GM18507 (cell line): ENCODE results near the gene GLIS1.

Experiments used
- DNase-seq: peaks from one replicate; pipeline ENCODE4 v3.0.0; 2011; ENCODE audit warnings: low read depth; ENCODE audit not compliant: insufficient read length; ENCODE audit errors: extremely low spot score
- FAIRE-seq: peaks from 2 replicates; lab custom pipeline; 2011; peaks lifted over from hg19 to GRCh38; lab: Jason Lieb, UNC

The GLIS1 gene

DNA sequence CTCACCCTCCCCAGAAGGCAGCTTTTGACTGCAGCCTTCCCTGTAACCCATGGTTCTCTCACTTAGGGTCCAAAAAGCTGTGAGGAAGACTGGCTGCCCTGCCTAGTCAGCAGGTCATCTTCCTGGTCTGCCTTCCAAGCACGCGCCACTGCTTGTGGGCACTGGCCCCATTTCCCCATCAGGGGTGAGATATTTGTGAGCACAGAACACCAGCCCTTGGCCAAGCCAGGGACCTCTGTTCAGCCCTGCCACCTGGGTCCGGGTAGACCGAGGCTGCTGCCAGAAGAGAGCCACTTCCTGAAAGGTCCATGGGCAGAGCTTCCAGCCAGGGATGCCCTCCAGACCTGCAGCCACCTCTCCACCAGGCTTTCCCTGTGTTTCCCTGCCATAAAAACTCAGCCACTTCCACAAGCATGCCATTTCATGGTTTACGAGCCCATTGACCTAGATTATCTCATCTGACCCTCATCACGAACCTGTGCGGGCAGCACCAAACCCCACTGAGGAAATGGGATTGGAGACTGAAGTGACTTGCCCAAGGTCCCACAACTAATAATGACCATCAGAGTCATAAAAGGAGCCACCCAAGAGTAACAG lies 40.5 kb downstream of the GLIS1 start:
- no peak for DNase-seq

DNA sequence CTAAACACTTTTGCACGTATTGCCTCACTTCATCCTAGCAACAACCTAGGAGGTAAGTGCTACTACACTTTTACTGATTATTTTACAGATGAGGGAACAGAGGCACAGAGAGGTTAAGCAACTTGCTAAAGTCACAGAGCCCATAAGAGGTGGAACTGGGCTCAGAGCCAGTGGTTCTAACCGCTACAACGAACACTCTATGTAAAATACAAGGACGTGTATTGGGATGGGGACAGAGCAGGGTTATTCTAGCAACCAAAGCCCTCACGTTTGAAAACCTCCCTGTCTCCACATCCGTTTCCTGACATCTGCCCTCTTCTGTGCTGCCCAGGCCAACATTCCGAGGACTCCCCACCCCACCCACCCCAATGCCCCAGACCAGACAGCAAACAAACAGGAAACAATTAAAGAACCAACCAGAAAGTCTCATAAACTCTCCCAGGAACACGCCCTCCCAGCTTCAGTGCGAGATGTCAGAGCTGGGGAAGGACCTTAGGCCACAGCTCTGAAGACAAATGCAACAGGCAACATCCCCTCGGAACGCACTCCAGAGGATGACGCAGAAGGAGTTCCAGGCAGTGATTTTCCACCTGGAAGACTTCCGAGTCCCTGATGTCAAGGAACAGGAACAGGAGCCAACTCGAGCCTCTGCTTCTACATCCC lies 41.1 kb downstream of the GLIS1 start:
- FAIRE-seq (no peak), DNase-seq (no peak)

More for the DNA sequence above, 40.5 kb downstream of the GLIS1 start:
- FAIRE-seq = no peak

DNA sequence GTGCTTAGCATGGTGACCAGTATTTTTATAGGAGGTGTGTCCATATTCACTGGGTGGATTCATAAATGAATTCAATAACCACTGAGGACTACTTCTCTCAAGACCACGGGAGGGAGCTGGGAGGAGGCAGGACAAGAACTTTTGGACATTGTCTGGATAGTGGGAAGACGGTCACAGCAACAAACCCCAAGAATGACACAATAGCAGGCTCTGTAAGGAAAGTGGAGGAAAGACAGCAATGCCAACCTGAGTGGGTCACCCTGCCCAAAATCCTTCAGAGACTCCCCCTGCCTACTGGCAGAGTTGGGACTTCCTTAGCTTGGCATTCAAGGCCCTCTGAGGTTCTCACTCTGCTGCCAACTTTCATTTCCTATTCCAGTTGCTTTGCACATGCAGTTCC lies 42.0 kb downstream of the GLIS1 start:
- FAIRE-seq (no peak), DNase-seq (no peak)

DNA sequence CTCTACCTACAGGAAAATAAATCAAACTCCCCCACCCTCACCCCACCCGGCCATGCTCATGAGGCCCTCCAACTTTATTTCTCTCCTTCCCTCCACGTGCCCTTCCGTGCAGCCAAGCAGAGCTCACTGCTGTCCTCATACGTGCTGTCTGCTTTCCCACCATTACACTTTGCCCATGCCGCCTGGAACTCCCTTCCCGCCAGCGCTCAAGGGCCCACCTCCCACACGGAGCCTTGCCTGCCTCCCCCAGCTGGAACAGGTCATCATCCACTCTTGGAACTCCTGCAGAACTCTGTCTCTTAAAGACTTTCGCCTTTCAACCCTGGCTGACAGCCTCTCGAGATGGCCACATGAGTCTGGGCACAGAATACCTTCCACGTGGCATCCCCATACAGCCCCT lies 42.4 kb downstream of the GLIS1 start:
- DNase-seq = no peak
- FAIRE-seq = no peak

DNA sequence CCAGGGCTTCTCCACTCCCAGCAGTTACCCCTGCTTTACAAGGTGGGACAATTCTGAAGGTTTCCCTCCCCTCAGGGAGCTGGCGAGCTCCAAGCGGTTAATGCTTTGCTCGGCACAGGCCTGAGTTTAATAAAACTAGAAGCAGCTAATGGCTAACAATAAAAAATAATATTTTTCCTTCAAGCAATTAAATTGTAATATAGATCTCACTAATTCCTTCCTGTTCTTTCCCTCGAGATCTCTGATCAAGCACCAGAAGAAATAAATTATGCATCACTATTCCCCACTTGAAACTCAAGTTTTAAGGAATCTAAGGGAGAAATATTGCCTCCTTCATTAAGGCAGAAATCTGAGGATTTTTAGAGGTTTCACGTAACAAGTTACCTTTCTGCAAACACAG lies 42.9 kb downstream of the GLIS1 start:
- DNase-seq (no peak), FAIRE-seq (no peak)

DNA sequence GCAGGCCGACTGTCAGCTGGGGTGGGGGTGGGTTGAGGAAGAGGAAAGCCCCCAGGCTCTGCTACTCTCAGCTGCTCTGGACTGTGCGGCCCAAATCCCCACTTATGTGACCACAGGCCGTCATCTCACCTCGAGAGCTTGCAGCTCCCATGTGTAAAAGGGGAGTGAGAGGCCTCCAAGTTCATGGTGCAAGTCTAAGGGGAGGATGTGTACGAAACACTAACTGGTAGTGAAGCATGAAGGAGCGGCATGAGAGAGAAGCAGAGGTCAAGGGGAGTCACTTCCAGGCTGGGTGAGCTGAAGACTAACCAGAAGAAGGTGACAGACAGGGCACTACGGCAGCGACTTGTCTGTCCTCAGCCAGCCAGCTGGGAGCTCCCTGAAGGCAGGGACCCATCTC lies 43.8 kb downstream of the GLIS1 start:
- DNase-seq = no peak
- FAIRE-seq = no peak

DNA sequence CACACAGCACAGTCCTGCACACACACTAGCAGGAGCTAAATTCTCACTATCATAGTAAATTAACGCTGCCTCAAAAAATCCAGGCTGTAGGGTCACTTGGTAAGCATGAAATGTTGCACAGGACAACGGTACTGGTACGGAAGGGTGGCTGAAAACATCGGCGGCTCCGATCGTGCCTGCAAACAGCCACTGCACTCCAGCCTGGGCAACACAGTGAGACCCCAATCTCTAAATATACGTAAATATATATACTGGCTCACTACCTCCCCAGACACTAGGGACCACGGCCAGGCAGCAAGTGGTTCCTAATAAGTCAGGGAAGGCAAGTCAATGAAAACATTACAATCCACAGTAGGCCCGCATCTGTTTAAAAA lies 44.3 kb downstream of the GLIS1 start:
- DNase-seq (no peak), FAIRE-seq (no peak)

DNA sequence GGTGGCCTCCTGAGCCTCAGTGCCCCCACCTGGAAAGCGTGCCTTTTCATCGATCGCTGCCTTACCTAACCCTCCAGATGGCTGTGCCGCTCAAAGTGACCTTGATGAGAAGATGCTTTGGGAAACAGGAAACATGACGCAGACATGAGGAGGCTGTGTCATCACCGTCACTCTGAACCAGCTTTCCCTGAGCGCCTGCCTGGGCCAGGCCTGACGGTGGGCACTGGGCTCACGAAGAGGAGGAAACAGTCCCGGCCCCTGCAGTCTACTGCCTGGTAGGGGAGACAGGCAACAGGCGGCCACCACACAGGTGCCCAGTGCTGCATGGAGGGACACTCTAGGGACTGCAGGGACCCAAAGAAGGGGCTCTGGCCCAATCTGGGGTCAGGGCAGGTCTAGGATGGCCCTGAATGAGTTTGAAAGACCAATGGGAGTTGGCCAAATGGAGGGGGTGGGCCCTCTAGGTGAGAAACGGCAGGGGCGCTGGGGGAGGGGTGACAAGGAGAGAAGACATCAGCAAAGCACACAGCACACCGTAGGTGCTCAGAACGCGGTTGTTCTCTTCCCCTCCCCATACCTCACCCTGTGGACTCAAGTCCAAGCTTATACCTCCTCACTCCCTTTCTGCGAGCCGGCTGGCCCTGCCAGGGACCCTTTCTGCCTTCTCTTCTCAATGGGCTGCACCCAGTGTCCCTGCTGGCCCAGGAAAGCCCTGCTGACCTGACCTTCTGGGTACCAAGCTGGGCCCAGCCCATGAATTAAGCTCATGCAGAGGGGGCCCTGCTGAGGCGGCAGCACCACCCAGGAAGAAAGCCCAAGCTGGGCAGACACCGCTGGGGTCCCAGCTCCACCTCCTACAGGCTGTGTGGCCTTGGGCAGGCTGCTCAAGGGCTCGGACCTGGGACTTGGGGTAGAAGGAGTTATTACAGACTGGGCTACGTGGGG lies 44.9 kb downstream of the GLIS1 start:
- no peak for FAIRE-seq
- DNase-seq = no peak

DNA sequence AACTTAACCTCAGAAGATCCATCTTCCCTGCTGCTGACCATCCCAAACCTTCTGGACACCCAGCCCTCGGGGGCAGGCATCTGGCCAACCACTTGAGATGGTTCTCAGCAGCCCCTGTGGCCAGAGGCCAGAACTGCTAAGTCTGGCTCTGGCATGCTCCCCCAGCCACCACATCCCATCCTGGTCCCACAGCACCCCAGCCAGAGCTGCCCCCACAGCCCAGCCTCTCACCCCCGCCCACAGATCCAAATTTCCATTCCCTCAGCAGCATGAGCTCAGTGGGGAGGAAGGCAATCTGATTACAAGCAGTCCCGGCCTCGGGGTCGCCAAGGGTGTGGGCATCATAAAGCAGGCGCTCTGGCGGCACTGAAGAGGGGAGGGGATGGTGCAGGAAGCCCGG lies 45.6 kb downstream of the GLIS1 start:
- no peak for FAIRE-seq
- no peak for DNase-seq

DNA sequence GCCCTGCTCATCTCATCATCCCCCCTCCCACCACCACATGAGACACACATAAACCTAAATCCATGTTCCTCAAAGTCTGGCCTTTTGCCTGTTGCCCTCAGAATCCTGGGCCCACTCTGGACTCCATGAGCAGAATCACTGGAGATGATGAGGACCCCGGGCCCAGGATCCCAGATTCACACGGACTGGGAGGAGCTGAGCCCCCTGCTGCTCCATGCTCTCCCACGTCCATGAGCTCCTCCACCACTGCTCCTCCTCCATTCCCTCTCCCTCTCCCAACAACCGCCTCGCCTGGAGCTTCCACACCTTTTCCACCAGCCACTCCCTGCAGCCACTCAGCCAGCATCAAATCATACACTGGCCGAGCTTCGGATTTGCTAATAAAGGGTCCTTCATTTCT lies 47.6 kb downstream of the GLIS1 start:
- FAIRE-seq (no peak), DNase-seq (no peak)

DNA sequence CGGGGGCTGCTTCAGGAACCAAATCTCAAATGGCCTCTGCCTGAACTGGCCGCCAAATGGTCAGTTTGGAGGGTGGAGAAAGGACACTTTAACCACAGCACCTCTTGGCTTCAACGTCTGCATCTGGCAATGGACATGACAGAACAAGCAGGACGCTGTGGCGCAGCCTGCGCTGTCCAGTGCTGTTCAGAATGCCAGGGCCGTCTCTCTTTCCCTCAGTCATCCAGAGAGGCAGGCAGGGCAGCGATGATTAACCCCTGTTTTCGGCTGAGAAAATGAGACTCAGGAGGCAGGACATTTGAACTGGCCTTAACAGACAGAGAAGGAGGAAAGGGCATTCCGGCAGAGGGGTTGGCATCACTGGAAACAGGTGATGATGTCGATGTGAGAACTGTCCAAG lies 48.6 kb downstream of the GLIS1 start:
- no peak for DNase-seq
- FAIRE-seq = no peak

DNA sequence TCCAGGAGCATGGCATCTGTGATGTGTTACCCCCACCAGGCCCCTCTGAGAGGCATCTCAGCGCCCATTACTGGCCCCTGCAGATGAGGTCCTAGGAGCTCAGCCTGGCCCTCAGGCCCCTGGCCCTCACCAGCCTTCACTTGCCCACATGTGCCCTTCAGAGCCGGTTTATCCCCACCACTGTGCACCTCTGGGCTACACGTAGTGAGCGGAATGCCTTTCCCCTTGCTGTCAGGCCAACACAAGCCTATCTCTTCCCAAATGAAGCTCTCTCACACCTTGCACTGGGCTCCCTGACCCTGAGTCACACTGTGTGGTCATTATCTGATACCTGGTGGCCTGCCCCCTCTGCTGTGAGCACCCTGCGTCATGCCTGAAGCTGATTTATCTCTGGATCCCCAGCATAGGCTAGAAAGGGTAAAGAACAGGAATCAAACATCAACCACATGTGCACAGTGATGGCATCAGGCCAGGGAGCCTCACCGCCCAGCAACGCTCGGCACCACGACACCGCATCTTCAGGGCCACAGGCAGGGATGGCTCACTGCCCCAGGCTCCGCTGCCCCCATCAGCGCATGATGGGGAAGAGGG lies 49.1 kb downstream of the GLIS1 start:
- DNase-seq (no peak), FAIRE-seq (no peak)

DNA sequence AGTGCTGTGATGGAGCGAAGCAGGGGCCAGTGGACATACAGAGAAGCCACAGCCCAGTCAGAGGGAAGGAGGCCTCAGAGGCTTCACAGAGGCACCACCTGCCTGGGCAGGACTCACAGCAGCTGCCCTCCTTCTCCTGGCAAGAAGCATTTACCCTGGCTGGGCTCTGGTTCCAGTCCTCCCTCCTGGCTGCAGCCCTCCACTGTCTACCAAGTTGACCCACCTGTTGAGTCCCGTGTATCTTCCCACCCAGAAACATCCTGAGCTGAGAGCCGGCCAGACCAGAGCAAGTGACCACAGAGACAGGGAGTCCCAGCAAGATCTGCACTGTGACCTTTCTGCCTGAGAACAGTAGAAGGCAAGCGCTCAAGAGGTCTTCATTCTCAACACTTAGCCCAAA lies 49.7 kb downstream of the GLIS1 start:
- DNase-seq = no peak
- FAIRE-seq = no peak

DNA sequence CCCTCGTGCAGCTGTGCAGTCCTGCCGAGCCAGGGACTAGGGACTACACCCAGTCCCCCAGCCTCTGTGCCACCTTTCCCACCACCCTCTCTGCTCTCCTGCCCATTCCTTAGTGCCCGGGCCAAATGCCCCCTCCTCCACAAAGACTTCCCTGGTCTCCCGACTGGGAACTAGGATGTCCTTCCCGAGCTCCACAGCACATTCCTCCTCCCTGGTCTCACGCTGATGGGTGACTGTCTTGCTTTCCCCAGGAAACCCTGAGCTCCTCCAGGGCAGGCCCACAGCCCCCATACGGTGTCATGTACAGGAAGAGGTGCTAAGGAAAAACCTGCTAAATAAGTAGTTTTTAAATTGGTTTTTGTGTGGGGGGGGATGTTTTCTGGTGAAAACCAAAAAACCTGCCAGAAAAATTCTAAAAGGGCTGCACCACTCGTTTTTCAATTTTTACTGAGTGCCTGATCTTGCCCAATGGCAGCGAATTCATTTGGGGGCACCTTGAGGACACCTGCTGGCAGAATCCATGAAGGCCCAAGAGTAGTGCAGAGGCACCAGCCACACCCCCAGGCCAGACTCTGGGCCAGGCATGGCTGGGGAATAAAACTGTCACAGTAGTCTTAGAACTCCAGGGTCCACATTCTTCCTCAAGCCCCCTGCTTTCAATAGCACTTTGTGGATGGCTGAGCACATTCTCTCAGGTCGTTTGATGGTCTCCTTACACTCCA lies 50.4 kb downstream of the GLIS1 start:
- DNase-seq (no peak), FAIRE-seq (no peak)

DNA sequence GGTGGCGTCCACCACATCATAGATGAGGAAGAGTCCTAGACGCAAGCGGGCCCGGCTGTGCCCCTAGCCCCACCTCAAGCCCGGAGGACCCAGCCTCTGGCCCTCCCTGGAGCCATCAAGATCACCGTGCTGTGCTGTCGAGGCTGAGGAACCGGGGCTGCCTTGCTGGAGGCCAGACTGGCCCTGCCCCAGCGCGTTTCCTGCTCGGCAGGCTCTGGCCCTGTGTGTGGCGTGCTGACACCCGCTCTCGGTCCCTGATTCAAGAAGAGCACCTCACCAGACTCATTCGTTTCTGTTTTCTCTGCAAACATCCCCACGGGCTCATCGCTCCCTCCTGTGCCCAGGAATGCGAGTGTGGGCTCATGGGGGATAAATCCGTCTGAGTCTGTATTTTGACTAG lies 51.1 kb downstream of the GLIS1 start:
- DNase-seq (no peak), FAIRE-seq (no peak)

DNA sequence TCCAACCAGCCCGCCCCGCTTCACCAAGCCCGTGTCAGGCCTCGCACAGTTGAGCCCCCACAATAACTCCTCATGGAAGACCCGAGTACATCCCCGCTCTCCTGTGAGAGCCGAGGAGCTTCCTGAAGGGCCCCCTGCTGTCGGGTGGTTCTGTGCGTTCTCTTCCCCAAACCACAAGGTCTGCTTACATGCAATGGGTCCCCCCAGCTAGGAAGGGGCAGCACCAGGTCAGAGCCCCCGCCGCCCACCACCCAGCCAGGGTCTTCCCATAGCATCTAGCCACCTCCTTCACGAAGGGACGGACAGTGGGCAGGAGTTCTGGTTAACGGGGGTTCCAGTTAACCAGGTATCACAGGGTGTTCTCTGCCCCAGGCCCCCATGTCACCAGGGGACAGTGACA lies 51.5 kb downstream of the GLIS1 start:
- no peak for FAIRE-seq
- no peak for DNase-seq

DNA sequence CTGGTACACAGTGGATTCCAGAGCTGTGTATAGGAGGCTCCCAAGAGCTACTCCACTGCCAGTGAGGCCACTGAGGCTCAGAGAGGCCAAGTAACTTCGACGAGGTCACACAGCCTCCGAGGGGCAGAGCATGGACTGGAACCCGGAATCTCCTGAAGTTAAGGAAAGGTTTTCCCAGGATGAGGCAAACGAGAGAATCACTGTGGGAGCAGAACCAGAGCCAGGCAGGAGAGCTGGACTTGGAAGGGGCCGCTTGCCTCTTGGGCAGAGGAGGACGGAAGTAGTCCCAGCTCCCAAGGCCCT lies 52.0 kb downstream of the GLIS1 start:
- no peak for FAIRE-seq
- DNase-seq = no peak

DNA sequence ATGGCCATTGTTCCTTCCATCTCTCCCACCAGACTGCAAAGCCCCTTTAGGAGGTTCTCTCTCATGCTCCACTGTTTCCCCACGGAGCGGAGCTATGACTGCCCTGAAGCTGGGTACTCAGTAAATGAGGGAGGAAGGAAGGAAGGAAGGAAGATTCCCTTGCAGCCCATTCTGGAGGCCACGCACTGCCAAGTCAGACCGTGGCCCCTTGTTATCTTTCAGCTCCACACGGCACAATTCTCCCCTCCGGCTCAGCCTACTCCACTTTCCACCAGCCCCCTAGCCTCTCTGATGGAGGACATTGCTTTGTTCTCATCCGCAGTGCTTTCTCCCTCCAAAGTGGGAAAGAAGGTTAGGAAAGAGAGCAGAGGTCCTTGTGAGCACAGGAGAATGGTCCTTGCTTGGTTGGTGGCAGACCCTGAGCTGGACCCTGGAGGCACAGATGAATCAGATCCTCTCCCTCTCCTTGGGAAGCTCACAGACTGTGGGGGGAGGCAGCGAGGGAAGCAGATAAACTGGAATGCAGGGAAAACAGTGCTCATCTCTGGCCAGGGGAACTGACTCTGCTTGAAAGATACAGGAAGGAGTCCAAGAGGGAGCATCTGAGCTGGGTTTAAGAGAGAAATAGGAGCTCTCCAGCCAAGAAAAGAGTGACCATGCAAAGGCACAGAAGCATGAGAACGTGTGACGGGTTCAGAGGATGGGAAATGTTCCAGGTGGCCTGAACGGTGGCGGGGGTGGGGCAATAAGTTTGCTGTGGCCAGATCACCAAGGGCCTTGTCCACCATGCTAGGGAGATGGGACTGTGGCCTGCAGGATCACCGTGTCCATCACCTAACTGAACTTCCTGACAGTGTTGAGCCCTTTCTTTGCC lies 52.6 kb downstream of the GLIS1 start:
- DNase-seq = no peak
- no peak for FAIRE-seq
